NCI-H1436 (cell line): Measurements from ENCODE around the gene AP3M1.
"Not testable (repeated sequence)": the region's sequence is repeated elsewhere in the genome, so short reads cannot be mapped to it uniquely, and the experiment has no call there.

Experiments
- DNase-seq: peaks from one replicate; lab custom pipeline; 2025; lab: John Stamatoyannopoulos, UW

The AP3M1 gene

DNA sequence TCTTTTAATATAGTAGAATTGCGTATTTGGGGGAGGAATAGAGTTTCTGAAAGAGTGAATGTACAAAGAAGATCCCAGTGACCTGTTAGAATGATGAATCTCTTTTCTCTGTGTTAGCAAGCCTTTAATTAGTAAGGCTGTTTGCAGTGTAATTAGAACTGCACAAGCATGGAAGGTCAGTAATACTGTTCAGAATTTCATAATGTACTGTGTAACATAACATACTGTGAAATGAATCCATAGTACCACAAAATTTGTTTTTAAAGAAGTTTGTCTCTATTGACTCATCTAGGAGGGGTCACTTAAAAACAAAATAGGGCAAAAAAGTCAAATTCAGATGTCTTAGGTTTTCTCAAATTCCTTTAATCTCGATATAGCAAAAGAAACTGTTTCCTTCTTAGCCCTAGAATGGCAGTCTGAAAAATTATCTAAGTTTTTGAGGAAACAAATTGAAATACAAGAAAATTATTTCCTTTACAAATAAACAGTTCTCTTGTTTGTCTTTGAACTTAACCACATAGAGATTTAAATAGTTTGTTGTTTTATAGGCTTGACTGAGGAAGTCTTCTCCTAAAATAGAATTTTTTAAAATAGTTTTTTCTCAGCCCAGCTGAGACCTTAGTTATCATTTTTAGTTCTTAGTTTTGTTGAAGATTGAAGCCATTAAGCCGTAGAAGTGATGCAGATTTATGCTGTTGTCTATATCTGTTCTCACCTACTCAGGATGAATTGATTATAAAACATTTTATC is 12.9 kb upstream of the AP3M1 start:
- no peak for DNase-seq

DNA sequence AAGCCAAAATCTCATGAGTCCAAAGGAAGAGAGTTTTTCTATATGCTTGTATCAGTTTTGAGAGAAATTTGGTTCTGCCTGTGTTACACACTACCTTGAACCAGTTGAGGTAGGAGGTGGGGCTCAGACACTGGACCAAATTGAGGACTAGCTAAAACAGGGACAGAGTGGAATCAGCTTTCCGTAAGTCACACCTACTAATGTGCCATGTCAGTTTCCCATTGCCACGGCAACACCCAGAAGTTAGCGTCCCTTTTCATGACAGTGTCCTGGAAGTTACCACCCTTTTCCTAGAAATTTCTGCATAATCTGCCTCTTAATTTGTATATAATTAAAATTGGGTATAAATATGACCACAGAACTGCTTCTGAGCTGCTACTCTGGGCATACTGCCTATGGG is 9.4 kb upstream of the AP3M1 start:
- DNase-seq: no peak

DNA sequence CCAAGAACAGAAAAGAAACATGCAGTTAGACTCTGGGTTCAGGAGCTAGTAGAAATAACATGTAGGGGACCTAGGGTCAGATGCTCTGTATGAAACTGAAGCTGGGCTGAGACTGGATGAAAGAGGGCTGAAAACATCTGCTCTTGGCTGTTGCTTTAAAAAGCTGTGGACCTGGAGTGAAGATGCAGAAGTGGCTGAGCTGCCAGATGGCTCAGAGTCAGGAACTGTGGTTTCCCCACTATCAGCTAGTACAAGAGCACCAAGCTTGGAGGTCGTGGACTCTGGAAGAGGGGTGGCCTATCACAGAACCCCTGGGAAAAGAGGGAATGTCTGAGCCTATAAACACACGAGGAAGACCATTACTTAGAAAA is 6.3 kb upstream of the AP3M1 start:
- DNase-seq: no peak

DNA sequence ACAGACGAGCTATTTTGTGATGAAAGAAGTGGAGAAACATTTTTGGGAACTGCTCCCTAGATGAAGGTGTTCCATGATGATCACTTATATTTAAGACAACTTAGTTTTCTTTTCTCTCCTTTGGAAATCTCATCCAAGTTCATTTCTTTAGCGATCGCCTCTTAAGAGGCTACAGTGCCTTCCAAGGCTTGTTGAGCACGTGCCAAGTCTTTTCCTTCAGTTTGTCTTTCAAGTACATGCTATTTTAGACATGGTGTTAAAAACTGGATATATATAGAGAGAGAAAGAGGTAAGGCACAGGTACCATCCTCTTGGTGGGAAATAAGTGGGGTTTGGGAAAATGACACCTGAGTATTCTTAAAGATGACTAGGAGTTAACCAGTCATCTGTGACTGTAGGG is 3.0 kb upstream of the AP3M1 start:
- DNase-seq: no peak

DNA sequence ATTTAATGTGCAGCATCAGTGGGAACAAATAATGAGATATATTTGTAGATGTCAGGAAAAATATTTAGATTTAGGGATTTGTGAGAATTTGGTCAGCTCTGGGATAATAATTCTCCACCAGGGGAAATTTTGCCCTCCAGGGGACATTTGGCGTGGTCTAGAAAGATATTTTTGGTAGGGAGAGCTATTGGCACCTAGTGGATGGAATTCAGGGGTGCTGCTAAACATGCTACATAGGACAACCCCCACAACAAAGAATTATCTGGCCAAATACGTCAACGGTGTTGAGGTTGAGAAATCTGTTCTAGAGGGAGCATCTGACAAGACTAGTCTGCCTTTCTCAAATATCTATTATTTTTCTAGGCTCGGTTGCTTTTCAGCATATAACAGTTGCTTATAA is 2.5 kb upstream of the AP3M1 start:
- no peak for DNase-seq

DNA sequence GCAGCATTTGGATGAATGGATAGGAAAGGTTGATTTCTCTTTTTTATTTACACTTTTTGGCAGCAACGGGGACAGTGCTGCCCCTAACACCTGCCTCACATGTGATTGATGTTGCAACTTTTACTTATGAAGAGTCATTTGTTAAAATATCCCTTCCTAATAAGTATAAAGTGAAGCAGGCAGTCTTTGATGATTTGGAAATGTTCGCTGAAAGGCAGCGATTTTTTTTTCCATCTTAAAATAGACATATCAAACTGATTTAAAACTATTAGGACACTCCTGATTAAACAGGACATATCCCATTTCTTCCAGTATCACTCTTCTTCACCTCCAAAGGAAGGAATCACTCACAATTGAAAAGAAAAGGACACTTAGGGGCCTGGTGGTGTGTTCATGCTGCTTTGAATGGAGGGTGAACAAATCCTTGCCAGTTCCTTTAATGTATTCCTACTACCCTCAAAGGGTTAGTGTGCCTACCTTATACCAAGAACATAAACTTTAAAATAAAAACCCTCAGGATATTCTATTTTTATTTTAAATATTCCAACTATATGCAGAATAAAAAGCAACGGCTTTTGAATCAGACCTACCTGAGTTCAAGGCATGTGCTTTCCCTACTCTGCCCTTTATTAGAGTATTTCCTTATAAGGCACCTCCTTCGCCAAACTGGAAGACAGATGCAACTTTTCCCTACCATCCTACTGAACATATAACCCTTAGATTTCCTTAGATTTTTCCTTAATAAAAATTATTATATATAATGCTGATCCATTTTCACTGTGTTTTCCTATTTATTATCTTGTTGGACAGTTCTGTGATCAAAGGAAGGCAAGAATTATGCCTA is 1.5 kb upstream of the AP3M1 start:
- DNase-seq: no peak

DNA sequence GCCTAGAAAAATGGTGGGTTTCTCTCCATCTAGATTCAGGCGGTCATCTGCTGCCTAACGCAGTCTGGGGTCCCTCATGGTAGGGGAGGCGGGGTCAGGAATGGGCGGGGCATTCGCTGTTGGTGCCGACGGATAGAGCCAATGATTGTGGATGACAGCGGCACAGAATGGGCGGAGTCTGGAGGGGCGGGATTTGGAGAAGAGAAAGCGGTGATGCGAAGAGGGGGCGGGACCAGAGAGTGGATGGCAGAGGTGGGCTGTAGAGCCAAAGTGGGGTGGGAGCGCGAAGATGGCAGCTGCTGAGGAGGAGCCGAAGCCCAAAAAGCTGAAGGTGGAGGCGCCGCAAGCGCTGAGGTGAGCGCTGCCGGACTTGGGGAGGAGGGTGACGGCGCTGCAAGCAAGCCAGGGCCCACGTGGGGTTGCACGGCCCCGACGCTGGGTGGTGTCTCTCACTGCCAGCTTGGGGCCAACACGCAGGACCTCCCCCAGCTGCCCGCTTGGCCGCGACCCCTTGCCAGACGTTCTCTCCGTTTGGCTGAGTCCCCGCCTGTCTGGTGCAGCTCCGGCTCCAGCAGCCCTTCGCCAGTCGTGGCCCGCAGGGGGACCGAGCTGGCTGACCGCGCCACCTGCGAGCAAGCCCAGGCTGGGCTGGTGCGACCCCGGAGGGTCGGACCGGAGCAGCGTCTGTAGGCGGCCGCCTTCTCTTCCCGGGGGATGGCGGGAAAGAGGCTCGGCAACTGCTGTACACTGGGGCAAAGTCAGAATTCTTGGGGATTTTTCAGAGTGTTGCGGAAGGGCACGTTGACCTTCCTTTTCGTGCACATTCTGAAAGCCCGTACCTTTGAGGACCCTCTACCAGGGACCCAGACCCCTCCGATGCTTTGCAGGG is 606 bp upstream of the AP3M1 start, which contains the start of gene ADK:
ADK (plus strand) TSS at position 232 of the 889 bp plus-strand sequence; CDS start at position 290, 58 bp downstream.
- peak; percentile 99 for DNase-seq

DNA sequence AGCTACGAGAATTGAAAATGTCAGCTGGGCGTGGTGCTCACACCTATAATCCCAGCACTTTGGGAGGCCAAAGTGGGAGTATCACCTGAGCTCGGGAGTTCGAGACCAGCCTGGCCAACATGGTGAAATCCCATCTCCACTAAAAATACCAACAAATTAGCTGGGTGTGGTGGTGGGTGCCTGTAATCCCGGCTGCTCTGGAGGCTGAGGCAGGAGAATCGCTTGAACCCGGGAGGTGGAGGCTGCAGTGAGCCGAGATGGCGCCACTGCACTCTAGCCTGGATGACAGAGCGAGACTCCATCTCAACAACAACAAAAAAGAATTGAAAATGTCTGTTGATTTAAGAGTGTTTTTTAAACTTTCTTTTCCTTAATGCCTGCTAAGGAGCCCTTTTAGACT is 3.6 kb downstream of the AP3M1 start:
- not testable (repeated sequence) for DNase-seq

DNA sequence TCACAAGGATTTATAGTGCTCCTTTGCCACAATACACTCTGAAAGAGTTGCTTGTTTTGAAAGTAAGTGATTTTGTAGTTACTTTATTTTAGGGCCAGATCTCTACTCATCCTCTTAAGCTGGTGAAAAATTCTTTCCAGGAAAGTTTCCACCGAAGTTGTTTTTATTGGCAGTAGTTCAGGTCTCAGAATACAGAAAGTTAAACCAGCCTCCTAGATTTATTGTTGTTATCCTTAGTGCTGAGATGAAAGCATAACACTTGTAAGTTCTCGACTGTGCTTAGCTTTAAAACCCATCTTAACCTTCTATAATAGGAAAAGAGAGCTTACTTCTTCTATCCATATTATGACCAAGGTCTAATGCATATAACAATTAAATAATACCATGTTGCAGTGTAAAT is 5.5 kb downstream of the AP3M1 start:
- no peak for DNase-seq

DNA sequence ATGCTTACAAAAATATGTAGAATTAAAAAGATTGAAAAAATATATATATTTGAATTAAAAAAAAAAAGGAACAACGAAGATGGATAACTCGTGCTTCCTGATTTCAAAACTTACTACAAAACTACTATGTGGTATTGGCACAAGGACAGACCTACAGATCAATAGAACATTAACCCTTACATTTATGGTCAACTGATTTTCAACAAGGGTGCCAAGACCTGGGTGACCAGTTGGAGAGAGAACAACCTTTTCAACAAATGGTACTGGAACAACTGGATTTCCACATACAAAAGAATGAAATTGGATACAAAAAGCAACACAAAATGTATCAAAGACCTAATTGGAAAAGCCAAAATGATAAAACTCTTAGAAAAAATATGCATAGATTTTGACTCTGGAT is 10.1 kb downstream of the AP3M1 start:
- DNase-seq: no peak

DNA sequence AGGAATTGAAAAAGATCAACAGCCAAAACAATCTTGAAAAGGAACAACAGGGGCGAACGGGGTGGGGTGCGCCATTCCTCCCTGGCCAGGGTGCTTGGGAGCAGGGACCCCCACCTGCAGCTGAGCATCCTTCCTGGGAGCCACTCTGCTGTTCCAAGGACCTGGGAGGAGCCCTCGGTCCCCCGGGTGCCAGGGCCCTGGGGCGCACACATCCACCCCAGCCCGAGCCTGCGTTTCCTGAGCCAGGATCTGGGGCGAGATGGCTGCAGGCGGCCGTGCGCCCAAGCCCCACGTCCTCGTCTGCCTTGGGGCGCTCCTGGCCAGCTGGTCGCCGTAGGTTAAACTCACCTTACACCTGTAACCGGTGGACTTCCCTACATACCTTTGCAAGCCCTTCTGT is 10.6 kb downstream of the AP3M1 start:
- no peak for DNase-seq

DNA sequence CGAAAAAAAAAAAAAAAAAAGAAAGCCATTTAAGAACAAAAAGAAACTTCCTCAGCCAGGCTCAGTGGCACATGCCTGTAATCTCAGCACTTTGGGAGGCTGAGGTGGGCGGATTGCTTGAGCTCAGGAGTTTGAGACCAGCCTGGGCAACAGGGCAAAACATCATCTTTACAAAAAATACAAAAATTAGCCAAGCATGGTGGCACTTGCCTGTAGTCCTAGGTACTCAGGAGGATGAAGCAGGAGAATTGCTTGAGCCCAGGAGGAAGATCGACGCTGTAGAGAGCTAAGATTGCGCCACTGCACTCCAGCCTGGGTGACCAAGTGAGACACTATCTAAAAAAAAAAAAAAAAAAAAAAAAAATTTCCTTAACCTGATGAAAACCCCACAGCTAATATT is 12.0 kb downstream of the AP3M1 start:
- not testable (repeated sequence) for DNase-seq

DNA sequence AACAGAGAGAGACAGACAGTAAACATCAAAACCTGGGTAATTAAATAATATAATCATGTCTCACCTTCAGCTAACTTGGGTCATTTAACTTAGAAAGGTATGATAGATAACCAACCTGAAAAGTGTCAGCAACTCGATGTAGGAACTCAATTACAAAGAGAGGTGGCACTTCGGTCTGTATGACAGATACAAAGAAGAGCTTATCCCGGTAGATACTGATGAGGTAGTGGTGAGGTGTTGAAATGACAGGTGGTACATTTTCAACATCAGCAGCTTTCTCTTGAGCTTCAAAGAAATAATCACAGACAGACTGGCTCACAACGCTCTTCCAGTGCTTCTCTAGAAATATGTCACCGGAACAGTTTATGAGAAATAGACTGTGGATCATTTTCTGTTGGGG is 12.6 kb downstream of the AP3M1 start:
- no peak for DNase-seq

DNA sequence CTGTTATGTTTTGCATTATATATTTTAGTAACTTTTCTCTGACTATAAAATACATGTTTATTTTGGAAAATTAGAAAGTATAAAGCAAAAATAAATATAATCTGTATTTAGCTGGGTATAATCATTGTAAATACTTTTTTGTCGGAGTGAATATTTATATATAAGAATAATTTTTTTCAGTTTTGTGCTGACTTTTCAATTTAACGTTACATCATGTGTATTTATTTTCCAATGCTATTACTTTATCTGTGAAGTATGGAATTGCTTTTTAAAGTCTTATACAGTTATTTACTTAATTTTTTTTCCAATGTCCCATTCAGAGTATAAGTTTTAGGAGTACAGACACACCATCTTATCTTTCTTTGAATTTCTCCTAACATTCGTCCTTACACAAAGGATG is 15.2 kb downstream of the AP3M1 start:
- DNase-seq: no peak

DNA sequence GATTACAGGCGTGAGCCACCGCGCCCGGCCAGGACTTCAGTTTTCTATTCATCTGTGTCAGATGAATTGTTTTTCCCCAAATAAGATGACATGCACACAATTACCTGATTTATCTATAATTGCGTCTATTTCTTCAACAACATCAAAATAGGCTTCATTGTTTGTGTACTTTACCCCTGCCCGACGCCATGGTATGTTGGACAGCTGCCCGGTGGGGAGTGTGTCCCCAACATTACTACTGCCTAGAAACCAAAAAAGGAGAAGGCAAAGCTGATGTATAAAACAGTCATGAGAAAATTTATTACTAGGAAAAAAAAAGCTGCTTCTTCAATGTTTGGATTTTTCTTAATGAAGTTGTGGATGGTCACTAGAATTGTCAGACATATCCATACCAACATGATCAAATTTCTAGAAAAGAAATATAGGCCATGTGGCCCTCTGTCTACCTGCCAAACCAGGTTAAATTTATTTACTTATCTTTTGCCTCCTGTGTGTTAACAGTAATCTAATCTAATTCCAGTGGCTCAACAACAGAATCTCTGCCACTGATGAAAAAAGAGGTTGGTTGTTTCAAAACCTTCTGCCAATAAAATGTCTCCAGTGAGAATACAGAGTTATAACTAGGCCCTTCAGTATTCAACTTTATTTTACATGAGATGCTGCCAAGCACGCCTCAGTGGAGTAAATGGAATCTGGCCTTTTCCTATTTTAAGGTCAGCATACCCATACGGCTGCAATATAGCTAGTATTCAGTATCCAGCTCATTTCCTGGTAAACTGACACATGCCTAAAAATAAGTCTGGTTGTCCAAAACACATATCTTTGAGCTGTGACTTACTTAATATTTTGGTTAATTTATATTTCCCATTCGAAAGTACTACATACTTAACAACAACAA is 16.5 kb downstream of the AP3M1 start:
- no peak for DNase-seq

DNA sequence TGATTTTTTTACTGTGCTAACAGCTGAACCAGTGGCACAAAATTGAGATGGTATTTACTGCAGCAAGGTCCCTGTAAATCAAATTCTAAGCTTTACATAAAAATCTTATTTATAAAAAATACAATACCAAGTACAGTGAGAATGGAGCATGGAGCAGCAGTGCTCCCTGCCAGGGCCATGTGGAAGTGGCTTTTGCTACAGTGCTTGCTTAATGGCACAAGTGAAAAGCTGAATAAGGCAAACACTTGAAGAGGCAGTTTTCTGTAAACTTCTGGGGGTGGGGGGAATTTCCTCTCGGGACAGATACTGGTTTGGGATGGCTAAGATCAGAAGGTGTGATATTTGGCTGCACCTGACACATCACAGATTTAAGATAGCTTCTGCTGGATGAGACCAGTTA is 27.5 kb downstream of the AP3M1 start:
- DNase-seq: no peak

DNA sequence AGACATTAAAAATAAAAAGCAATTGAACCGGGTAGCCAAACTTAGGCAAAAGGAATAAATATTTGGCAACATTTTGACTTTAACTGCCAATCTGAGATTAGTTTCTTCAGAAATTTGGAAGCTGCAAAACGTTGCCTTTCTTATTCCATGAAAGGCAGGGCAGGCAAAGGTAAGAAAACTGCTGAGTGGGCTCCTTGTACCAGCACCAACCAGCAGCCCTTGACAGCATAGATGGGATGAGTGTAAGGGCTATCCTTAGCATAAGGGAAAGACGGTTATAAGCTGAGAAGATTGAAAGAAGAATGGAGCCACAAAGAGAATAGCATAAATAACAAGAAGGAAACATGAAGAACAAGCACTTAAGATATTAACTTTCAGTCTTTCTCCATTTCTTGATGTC is 28.6 kb downstream of the AP3M1 start:
- no peak for DNase-seq

DNA sequence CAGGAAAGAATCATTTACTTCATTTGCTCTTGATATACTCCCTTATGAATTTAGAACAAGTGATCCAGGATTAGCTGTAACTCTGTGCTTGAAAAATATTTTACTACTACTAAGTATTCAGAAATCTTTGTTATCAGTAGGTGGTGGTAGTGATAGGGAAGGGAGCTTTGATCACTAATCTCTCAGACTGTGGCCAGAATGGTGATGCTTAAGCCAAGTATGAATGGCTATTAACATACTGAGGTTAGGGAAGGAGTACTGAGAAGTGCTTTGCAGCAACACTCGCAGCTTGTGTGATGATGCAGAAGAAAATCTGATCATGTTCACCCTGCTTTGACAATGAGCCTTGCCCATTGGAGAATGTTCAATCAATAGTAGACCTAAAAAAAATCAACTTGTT is 29.3 kb downstream of the AP3M1 start:
- no peak for DNase-seq

DNA sequence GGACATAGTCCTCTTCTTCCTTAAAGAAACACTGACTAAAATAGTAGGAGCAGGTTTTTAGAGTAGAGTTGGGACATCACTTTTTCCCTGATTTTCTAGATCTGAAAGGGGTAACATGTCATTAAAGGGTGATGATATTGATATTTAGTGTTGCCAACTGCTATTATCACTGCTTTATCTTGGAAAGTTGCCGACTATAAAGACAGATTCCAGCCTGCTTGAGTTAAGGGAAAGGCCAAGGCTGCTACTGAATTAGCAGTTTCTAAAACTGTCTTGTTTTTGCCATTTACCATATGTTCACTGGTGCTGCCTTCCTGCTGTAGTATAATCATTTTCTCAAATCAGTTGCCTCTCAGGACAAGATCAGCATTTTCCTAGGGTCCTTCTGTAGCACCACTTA is 29.7 kb downstream of the AP3M1 start:
- DNase-seq: no peak

DNA sequence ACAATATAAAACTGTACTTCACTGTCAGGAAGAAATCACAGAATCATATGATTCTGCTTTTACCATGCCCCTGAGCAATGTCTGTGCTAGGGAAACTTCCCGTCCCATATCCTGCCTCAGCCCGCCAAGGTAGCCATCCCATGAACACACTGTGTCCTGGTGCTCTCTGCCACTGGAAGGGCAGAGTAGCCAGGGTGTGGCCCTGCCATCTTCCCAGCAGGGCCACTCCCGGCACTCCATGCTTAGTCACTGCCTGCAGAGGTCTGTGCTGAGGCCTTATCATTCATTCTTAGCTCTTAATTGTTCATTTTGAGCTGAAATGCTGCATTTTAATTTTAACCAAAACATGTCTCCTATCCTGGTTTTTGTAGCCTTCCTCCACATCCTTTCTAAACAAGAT is 31.8 kb downstream of the AP3M1 start:
- DNase-seq: no peak

DNA sequence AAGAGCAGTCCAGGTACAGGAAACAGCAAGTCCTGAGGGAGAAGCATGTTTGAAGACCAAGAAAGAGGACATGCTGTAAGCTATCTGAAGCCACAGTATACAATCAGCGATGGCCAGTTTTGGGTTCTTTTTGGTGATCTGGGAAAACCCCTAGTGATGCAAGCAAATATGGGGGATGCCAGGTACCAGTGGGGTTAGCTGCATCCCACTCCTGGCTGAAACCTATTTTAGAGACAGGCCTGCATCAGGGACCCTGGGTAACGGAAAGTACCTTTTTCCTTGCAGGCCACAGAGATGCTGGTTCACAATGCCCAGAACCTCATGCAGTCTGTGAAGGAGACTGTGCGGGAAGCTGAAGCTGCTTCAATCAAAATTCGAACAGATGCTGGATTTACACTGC is 32.9 kb downstream of the AP3M1 start:
- DNase-seq: no peak
